Measurements from ENCODE around the gene FGF14. TPM values are rescaled to one million over a fixed set of nuclear protein-coding genes. Genes with fewer than 3 reads are reported as not detected.

FGF14 gene
- total RNA-seq, 4 donors from 2014 or later, result under 0.01 to 2.4 (median 0.99) TPM

GRCh38 chr13:102021777-102022176 lies 380.1 kb downstream of the FGF14 start:
- WGBS, 2 donors (ENCODE audit: low coverage in 1 of 2), result 71 to 80% methylated on average over 2 of the region's 2 CpGs
- Histone ChIP-seq H3K9me3 (peaks cover 6 to 10% of the 10 kb centered on the region in 2 donors), H3K36me3 (no peaks in the 10 kb centered on the region), H3K4me3 (no peak overlapping the region), H3K27me3 (no peaks in the 10 kb centered on the region), H3K27ac (no peak overlapping the region), H3K4me1 (no peaks in the 10 kb centered on the region)
- DNase-seq, result no peak
- TF ChIP-seq POLR2AphosphoS5 (IDR thresholded peaks at IDR 0.05), result no peak
- no peak for TF ChIP-seq CTCF (IDR thresholded peaks at IDR 0.05)
- TF ChIP-seq EP300 (IDR thresholded peaks at IDR 0.05; ENCODE audit: low read depth), result no peak
- no peak for TF ChIP-seq POLR2A (IDR thresholded peaks at IDR 0.05)
- intact Hi-C loops (cut with DNase I; ENCODE audit: low total_unique reads) (no loop called here), in situ Hi-C loops (cut with MboI; ENCODE audit: low pct_ligation_motif_present in 1 of 4, low pct_unique_long_range_greater_than_20kb in 1 of 4, low sequenced_read_pairs in 3 of 4) (no loop called here)

- in situ Hi-C loops (cut with MboI; ENCODE audit: low pct_ligation_motif_present in 1 of 4, low pct_unique_long_range_greater_than_20kb in 1 of 4, low sequenced_read_pairs in 3 of 4) (no loop called here), intact Hi-C loops (cut with DNase I; ENCODE audit: low total_unique reads) (no loop called here)
- H3K36me3 ChIP-seq, result no peaks in the 10 kb centered on the region
- 53 to 54% methylated on average over 4 of the region's 4 CpGs for WGBS, 2 donors (ENCODE audit: low coverage in 1 of 2)
- H3K9me3 ChIP-seq, result peaks cover 11 to 14% of the 10 kb centered on the region in 2 donors
- H3K4me1 ChIP-seq, result no peaks in the 10 kb centered on the region
- no peak for DNase-seq
- no peak for TF ChIP-seq POLR2AphosphoS5 (IDR thresholded peaks at IDR 0.05)
- no peak for TF ChIP-seq CTCF (IDR thresholded peaks at IDR 0.05)
- no peak for TF ChIP-seq EP300 (IDR thresholded peaks at IDR 0.05; ENCODE audit: low read depth)
- no peak for TF ChIP-seq POLR2A (IDR thresholded peaks at IDR 0.05)
- H3K4me3 ChIP-seq, result no peak overlapping the region
- H3K27me3 ChIP-seq, result no peaks in the 10 kb centered on the region
- H3K27ac ChIP-seq, result no peak overlapping the region
Measured at GRCh38 chr13:102020611-102021216, 381.1 kb downstream of the FGF14 start.

- H3K27ac ChIP-seq, result no peak overlapping the region
- H3K36me3 ChIP-seq, result no peaks in the 10 kb centered on the region
- no peak overlapping the region for H3K4me3 ChIP-seq
- H3K27me3 ChIP-seq, result no peaks in the 10 kb centered on the region
- H3K4me1 ChIP-seq, result no peaks in the 10 kb centered on the region
- in situ Hi-C loops (cut with MboI; ENCODE audit: low pct_ligation_motif_present in 1 of 4, low pct_unique_long_range_greater_than_20kb in 1 of 4, low sequenced_read_pairs in 3 of 4) (no loop called here), intact Hi-C loops (cut with DNase I; ENCODE audit: low total_unique reads) (no loop called here)
- DNase-seq, result no peak
- TF ChIP-seq POLR2A (IDR thresholded peaks at IDR 0.05), result no peak
- TF ChIP-seq CTCF (IDR thresholded peaks at IDR 0.05), result no peak
- no peak for TF ChIP-seq EP300 (IDR thresholded peaks at IDR 0.05; ENCODE audit: low read depth)
- TF ChIP-seq POLR2AphosphoS5 (IDR thresholded peaks at IDR 0.05), result no peak
- peaks cover 11 to 14% of the 10 kb centered on the region in 2 donors for H3K9me3 ChIP-seq
Measured at GRCh38 chr13:102018716-102019115, 383.1 kb downstream of the FGF14 start.

GRCh38 chr13:102017248-102017647 lies 384.6 kb downstream of the FGF14 start:
- H3K27me3 ChIP-seq, result no peaks in the 10 kb centered on the region
- intact Hi-C loops (cut with DNase I; ENCODE audit: low total_unique reads) (no loop called here), in situ Hi-C loops (cut with MboI; ENCODE audit: low pct_ligation_motif_present in 1 of 4, low pct_unique_long_range_greater_than_20kb in 1 of 4, low sequenced_read_pairs in 3 of 4) (no loop called here)
- no peak for DNase-seq
- H3K36me3 ChIP-seq, result no peaks in the 10 kb centered on the region
- no peaks in the 10 kb centered on the region for H3K4me1 ChIP-seq
- TF ChIP-seq POLR2A (IDR thresholded peaks at IDR 0.05), result no peak
- TF ChIP-seq POLR2AphosphoS5 (IDR thresholded peaks at IDR 0.05), result no peak
- H3K4me3 ChIP-seq, result no peak overlapping the region
- peaks cover 11 to 14% of the 10 kb centered on the region in 2 donors for H3K9me3 ChIP-seq
- H3K27ac ChIP-seq, result no peak overlapping the region
